IMR-90 (cell line): ENCODE results near the gene LHFPL3.

Experiments used
- CEBPB ChIP-seq: IDR thresholded peaks from 2 replicates; pipeline ENCODE4 v1.6.1; 2012; ENCODE audit warnings: low read depth, low read length, improper control_type of control experiment
- CTCF ChIP-seq: conservative IDR thresholded peaks from 2 replicates; pipeline ENCODE4 v1.5.1; 2012; ENCODE audit warnings: mild to moderate bottlenecking, low read depth, low read length, improper control_type of control experiment
- MAFK ChIP-seq: IDR thresholded peaks from 2 replicates; pipeline ENCODE4 v1.6.1; 2012; ENCODE audit warnings: low read depth, low read length, improper control_type of control experiment
- POLR2A ChIP-seq: IDR thresholded peaks from 2 replicates; pipeline ENCODE4 v1.6.1; 2012; ENCODE audit warnings: mild to moderate bottlenecking, low read depth, low read length
- RAD21 ChIP-seq: IDR thresholded peaks from 2 replicates; pipeline ENCODE4 v1.6.1; 2012; ENCODE audit warnings: low read length, improper control_type of control experiment
- RFX5 ChIP-seq: IDR thresholded peaks from 2 replicates; pipeline ENCODE4 v1.8.0; 2012; ENCODE audit warnings: low read depth, mild to moderate bottlenecking, low read length, moderate library complexity
- SMC3 ChIP-seq: fragments of 150-350 bp; IDR thresholded peaks from 2 replicates; pipeline ENCODE4 v1.6.1; 2016; ENCODE audit warnings: low read depth, mild to moderate bottlenecking, antibody characterized with exemption, low read length, moderate library complexity

GRCh38 chr7:104286839-104287238 lies 41.6 kb upstream of the LHFPL3 start:
- TF ChIP-seq CEBPB (no peak), CTCF (no peak), POLR2A (no peak), RFX5 (no peak), RAD21 (no peak), SMC3 (no peak), MAFK (no peak)
